HG02852 (cell line): ENCODE results near the gene C14orf39.
"Not testable (repeated sequence)": the region's sequence is repeated elsewhere in the genome, so short reads cannot be mapped to it uniquely, and the experiment has no call there.

Experiments
- ATAC-seq: cut with Tn5 transposase; IDR thresholded peaks from one replicate; pipeline ENCODE4 v1.9.1; 2021; ENCODE audit warnings: mild to moderate bottlenecking, moderate library complexity; ENCODE audit not compliant: unreplicated experiment

Gene C14orf39

DNA sequence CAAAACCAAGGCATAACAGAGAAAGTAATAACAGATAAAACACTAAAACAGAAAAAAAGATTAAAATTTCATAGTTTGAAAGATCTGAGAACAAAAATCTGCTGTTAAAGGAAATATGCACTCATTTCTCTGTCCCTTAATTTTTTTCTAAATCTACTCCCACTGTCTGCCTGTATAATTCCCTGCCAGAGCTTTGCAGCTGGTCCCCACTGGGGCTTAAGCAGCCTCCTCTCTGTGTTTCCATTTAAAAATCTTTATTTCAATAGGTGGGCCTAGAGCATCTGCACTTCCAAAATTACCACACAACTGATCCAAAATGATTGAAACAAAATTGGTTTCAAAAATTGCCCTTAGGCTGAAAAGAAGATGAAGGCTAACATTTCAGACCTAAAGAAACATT is 16.7 kb upstream of the C14orf39 start:
- no peak for ATAC-seq

- ATAC-seq: no peak
Observed at GRCh38 chr14:60495946-60496345, 10.1 kb upstream of the C14orf39 start.

DNA sequence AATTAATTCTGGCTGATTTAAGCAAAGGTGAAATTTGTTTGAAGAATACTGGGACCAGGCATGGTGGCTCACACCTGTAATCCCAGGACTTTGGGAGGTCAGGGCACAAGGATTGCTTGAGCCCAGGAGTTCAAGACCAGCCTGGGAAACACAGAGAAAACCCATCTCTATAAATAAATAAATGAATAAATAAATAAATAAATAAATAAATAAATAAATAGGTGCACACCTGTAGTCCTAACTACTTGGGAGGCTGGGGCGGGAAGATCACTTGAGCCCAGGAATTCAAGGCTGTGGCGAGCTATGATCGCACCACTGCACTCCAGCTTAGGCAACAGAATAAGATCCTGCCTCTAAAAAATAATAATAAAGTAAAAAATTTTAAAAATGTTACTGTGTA is 4.4 kb upstream of the C14orf39 start:
- ATAC-seq: no peak

DNA sequence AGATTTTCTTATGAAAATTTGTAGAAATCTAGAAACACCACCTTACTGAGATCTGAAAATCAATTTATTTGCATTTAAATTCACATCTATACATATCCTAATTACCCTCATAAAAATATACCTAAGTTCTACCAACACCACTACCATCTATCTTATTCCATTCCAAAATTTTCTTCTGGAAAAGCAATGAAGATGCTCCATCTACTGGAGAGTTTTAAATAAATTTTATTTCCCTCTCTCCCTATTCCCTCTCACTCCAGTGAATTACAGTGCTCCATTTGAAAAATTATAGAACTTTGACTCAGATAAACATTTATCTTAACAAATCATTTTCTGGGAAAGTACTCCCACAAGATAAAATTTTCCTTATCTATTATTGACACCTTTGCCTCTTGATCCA is 2.3 kb upstream of the C14orf39 start:
- no peak for ATAC-seq

DNA sequence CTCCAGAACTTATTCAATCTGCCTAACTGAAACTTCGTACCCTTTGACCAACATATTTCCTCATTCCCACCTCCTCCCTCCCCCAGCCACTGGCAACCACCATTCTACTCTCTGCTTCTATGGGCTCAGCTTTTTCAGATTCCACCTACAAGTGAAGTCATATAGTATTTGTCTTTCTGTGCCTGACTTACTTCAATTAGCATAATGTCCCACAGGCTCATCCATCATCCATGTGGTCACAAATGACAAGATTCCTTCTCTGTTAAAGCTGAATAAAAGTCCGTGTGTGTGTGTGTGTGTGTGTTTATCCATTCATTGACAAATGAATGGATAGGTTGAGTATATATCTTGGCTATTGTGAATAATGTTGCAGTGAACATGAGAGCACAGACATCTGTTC is 1.3 kb upstream of the C14orf39 start:
- no peak for ATAC-seq

GRCh38 chr14:60485057-60485597 is 736 bp downstream of the C14orf39 start:
- ATAC-seq: no peak

GRCh38 chr14:60482743-60483142 is 3.1 kb downstream of the C14orf39 start:
- ATAC-seq: no peak

GRCh38 chr14:60480248-60480647 is 5.6 kb downstream of the C14orf39 start:
- not testable (repeated sequence) for ATAC-seq

DNA sequence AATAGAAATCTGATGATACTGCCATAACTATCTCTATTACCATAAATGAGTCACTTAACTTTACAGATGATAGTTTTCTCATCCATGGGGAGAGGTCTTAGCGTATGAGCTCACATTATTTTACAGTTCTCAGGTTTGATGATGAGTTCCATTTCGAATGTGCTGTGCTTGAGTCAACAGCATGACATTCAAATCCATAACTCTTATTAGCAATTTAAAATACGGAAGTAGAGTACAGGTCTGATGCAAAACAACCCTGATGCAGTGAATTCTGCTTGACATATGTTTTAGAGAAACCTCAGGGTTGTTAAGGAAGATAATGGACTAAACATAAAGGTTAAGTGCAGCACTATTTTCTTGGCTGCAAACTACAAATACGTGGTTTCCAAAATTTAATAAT is 30.0 kb downstream of the C14orf39 start:
- no peak for ATAC-seq

DNA sequence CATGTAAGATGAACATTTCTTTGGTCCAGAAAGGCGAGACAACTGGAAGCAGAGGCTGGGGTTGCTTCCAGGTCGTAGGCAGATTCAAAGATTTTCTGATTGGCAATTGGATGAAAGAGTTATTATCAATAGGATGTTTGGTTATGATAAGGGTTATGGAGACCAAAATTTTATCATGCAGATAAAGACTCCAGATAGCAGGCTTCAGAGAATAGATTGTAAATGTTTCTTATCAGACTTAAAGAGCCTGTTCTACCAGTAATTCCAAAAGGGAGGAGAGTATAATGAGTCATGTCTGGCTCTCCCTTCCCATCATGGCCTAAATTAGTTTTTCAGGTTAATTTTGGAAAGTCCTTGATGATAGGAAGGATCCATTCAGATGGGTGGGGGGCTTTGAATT is 55.6 kb downstream of the C14orf39 start:
- no peak for ATAC-seq

- ATAC-seq: no peak
Observed at GRCh38 chr14:60420050-60420449, 65.8 kb downstream of the C14orf39 start.

DNA sequence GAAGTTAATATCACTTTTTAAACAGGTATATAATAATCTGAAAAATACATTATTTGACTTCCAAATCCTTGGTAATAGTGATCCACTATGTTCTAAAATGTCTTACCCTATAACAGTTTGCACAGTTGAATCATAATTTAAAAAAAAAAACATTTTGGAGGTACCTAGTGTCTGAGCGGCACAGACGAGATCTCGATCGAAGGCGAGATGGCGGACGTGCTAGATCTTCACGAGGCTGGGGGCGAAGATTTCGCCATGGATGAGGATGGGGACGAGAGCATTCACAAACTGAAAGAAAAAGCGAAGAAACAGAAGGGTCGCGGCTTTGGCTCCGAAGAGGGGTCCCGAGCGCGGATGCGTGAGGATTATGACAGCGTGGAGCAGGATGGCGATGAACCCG is 88.3 kb downstream of the C14orf39 start:
- ATAC-seq: not testable (repeated sequence)

DNA sequence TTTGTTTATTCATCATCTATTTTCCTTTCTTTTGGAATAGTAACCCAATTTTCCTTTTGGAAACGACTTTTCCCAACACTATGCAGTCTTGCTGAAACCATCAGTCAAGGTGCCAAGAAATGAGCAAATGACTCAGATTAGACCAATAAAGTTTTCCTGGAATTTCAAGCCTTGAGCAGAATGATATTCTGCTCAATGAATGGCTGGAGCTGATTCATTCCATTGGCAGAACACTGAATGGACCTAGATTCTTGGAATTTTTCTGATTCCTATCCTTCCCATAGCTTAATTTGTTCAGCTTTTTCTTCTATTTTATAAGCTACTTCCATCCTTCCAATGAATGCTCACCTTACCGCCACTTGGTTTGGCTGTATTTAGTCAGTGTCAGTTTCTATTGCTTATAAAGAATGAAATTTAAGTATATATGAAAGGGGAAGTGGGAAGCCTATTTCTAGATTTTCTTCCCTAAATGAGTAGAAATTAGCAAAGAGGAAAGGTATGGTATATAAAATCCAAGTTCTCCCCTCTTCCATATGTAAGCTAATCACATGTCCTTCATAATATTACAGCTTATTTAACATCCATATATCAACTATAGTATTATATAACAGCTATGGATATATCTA is 89.0 kb downstream of the C14orf39 start:
- no peak for ATAC-seq
